Measurements from ENCODE around the gene TBX6. TPM values are rescaled to one million over a fixed set of nuclear protein-coding genes. Genes with fewer than 3 reads are reported as not detected.

TBX6 gene
- total and polyA plus RNA-seq, 10 of the 15 experiments (the other 5 are each of a cell fraction or from before 2014, with no cell fraction given), result 0.08 to 0.90 (median 0.31) TPM; not detected in 2

DNA sequence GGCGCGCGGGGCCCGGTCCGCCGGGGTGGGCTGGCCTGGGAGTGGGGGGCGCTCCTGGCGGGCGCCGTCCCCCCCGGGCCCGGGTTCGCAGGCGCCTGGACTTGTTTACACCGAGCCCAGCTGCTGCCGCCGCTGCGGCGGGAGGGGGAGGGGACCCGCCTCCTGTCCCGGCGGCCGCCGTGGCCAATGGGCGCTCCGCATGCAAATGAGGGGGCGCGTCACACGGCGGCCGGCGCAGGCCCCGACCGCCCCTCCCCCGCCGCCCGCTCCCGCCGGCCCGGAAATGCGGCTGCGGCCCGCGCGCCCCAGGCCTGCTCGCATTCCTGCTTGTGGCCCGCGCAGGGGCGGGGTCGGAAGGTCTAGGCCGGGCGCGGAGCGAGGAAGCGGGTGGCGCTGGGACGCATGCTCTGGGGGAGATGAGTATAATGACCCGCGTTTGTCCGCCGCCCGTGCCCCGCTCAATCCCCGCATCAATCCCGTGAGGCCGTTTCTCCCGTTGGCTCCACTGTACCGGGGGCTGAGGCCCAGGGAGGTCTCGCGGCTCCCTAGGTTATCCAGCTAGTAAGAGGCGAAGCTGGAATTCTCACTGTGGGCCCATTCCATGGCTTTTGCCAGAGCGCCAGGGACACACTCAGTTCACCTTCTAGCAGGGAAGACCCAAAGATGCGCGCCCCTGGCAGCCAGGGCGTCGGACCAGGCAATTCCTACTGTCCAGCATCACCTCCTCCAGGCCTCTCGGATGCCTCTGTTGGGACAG lies 4.6 kb upstream of the TBX6 start, which contains the start of gene YPEL3 (continued):
- TF ChIP-seq, protein P1, sequence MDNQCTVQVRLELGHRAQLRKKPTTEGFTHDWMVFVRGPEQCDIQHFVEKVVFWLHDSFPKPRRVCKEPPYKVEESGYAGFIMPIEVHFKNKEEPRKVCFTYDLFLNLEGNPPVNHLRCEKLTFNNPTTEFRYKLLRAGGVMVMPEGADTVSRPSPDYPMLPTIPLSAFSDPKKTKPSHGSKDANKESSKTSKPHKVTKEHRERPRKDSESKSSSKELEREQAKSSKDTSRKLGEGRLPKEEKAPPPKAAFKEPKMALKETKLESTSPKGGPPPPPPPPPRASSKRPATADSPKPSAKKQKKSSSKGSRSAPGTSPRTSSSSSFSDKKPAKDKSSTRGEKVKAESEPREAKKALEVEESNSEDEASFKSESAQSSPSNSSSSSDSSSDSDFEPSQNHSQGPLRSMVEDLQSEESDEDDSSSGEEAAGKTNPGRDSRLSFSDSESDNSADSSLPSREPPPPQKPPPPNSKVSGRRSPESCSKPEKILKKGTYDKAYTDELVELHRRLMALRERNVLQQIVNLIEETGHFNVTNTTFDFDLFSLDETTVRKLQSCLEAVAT (IDR thresholded peaks at IDR 0.05), result peak; percentile 97
- TF ChIP-seq ATF7 (IDR thresholded peaks at IDR 0.05; ENCODE audit: low read depth) (no peak), SUZ12 (IDR thresholded peaks at IDR 0.05; ENCODE audit: unreplicated experiment) (no peak), RAD51 (IDR thresholded peaks at IDR 0.05) (no peak), WRNIP1 (IDR thresholded peaks at IDR 0.05; ENCODE audit: borderline replicate concordance, low read depth, low read length) (no peak), RELB (IDR thresholded peaks at IDR 0.05; ENCODE audit: low read depth) (no peak), BRCA1 (IDR thresholded peaks at IDR 0.05; ENCODE audit: low read depth, low read length) (no peak), EED (IDR thresholded peaks at IDR 0.05; ENCODE audit: low read depth) (no peak), PML (IDR thresholded peaks at IDR 0.05; ENCODE audit: low read length) (no peak), POU2F2 (IDR thresholded peaks at IDR 0.05; ENCODE audit: borderline replicate concordance, low read depth, low read length) (peak; percentile 90; the same call in 2 of the 3 replicates), IKZF2 (IDR thresholded peaks at IDR 0.05) (peak; percentile 31 to 33; a peak in 2 of 4 replicates), YY1 (IDR thresholded peaks at IDR 0.05; ENCODE audit: low read depth, low read length) (no peak), CHD1 (IDR thresholded peaks at IDR 0.05; ENCODE audit: low read depth, low read length) (no peak), ZNF207 (IDR thresholded peaks at IDR 0.05; ENCODE audit: borderline replicate concordance) (peak; percentile 72; the same call in 1 of the 2 replicates), NR2C1 (IDR thresholded peaks at IDR 0.05) (no peak), BMI1 (IDR thresholded peaks at IDR 0.05; ENCODE audit: borderline replicate concordance) (no peak)
- TF ChIP-seq, protein P2, sequence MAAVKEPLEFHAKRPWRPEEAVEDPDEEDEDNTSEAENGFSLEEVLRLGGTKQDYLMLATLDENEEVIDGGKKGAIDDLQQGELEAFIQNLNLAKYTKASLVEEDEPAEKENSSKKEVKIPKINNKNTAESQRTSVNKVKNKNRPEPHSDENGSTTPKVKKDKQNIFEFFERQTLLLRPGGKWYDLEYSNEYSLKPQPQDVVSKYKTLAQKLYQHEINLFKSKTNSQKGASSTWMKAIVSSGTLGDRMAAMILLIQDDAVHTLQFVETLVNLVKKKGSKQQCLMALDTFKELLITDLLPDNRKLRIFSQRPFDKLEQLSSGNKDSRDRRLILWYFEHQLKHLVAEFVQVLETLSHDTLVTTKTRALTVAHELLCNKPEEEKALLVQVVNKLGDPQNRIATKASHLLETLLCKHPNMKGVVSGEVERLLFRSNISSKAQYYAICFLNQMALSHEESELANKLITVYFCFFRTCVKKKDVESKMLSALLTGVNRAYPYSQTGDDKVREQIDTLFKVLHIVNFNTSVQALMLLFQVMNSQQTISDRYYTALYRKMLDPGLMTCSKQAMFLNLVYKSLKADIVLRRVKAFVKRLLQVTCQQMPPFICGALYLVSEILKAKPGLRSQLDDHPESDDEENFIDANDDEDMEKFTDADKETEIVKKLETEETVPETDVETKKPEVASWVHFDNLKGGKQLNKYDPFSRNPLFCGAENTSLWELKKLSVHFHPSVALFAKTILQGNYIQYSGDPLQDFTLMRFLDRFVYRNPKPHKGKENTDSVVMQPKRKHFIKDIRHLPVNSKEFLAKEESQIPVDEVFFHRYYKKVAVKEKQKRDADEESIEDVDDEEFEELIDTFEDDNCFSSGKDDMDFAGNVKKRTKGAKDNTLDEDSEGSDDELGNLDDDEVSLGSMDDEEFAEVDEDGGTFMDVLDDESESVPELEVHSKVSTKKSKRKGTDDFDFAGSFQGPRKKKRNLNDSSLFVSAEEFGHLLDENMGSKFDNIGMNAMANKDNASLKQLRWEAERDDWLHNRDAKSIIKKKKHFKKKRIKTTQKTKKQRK (IDR thresholded peaks at IDR 0.05; ENCODE audit: low read depth, low read length), result no peak
- TF ChIP-seq, protein P3, sequence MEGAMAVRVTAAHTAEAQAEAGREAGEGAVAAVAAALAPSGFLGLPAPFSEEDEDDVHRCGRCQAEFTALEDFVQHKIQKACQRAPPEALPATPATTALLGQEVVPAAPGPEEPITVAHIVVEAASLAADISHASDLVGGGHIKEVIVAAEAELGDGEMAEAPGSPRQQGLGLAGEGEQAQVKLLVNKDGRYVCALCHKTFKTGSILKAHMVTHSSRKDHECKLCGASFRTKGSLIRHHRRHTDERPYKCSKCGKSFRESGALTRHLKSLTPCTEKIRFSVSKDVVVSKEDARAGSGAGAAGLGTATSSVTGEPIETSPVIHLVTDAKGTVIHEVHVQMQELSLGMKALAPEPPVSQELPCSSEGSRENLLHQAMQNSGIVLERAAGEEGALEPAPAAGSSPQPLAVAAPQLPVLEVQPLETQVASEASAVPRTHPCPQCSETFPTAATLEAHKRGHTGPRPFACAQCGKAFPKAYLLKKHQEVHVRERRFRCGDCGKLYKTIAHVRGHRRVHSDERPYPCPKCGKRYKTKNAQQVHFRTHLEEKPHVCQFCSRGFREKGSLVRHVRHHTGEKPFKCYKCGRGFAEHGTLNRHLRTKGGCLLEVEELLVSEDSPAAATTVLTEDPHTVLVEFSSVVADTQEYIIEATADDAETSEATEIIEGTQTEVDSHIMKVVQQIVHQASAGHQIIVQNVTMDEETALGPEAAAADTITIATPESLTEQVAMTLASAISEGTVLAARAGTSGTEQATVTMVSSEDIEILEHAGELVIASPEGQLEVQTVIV (IDR thresholded peaks at IDR 0.05; ENCODE audit: borderline replicate concordance, partially characterized antibody), result no peak
- TF ChIP-seq, protein P4, sequence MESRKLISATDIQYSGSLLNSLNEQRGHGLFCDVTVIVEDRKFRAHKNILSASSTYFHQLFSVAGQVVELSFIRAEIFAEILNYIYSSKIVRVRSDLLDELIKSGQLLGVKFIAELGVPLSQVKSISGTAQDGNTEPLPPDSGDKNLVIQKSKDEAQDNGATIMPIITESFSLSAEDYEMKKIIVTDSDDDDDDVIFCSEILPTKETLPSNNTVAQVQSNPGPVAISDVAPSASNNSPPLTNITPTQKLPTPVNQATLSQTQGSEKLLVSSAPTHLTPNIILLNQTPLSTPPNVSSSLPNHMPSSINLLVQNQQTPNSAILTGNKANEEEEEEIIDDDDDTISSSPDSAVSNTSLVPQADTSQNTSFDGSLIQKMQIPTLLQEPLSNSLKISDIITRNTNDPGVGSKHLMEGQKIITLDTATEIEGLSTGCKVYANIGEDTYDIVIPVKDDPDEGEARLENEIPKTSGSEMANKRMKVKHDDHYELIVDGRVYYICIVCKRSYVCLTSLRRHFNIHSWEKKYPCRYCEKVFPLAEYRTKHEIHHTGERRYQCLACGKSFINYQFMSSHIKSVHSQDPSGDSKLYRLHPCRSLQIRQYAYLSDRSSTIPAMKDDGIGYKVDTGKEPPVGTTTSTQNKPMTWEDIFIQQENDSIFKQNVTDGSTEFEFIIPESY (IDR thresholded peaks at IDR 0.05), result no peak

Measured in GM12878 (cell line).